Measurements from ENCODE around the gene SYCP3. TPM values are rescaled to one million over a fixed set of nuclear protein-coding genes. Genes with fewer than 3 reads are reported as not detected.

The SYCP3 gene
- total and polyA plus RNA-seq, 8 donors: 0.28 to 0.89 TPM; not detected in 6

DNA sequence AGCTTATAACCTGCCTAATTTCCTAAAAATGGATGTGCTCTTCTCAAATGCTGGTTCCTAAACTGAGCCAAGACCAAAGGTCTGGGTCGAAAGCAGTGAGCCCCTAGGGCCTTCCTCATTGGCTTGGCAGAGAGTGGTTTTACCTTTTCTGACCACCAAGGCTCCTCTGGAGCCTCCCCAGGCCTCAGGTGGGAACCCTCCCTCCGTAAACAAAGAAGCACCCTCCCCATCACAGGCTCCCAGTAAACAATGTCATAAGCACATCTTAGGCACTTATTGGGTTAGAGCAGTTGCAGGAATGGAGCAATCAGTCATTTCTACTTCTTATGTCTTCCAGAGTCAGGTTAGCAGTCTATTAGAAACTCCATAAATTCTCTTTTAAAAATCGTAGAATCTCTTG, 35.8 kb downstream of the SYCP3 start:
- Histone ChIP-seq H3K9me3 (no peaks in the 10 kb centered on the region), H3K36me3 (peaks cover 0 to 4% (median 0%) of the 10 kb centered on the region in 4 donors), H3K4me3 (peak overlapping the region in 1 of 4 donors; percentile 22), H3K4me1 (peaks cover 28 to 77% (median 54%) of the 10 kb centered on the region in 4 donors), H3K27me3 (no peaks in the 10 kb centered on the region), H3K27ac (no peak overlapping the region)
- intact Hi-C loops (cut with DNase I; ENCODE audit: low total_unique reads): no loop called here
- TF ChIP-seq POLR2AphosphoS5 (IDR thresholded peaks at IDR 0.05): no peak
- TF ChIP-seq, protein P1, sequence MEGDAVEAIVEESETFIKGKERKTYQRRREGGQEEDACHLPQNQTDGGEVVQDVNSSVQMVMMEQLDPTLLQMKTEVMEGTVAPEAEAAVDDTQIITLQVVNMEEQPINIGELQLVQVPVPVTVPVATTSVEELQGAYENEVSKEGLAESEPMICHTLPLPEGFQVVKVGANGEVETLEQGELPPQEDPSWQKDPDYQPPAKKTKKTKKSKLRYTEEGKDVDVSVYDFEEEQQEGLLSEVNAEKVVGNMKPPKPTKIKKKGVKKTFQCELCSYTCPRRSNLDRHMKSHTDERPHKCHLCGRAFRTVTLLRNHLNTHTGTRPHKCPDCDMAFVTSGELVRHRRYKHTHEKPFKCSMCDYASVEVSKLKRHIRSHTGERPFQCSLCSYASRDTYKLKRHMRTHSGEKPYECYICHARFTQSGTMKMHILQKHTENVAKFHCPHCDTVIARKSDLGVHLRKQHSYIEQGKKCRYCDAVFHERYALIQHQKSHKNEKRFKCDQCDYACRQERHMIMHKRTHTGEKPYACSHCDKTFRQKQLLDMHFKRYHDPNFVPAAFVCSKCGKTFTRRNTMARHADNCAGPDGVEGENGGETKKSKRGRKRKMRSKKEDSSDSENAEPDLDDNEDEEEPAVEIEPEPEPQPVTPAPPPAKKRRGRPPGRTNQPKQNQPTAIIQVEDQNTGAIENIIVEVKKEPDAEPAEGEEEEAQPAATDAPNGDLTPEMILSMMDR (IDR thresholded peaks at IDR 0.05): no peak
- no peak for TF ChIP-seq EP300 (IDR thresholded peaks at IDR 0.05)
- no peak for TF ChIP-seq POLR2A (IDR thresholded peaks at IDR 0.05)
- no peak for DNase-seq
- 72 to 80% (median 74%) methylated on average over 3 of the region's 3 CpGs for WGBS, 5 donors

DNA sequence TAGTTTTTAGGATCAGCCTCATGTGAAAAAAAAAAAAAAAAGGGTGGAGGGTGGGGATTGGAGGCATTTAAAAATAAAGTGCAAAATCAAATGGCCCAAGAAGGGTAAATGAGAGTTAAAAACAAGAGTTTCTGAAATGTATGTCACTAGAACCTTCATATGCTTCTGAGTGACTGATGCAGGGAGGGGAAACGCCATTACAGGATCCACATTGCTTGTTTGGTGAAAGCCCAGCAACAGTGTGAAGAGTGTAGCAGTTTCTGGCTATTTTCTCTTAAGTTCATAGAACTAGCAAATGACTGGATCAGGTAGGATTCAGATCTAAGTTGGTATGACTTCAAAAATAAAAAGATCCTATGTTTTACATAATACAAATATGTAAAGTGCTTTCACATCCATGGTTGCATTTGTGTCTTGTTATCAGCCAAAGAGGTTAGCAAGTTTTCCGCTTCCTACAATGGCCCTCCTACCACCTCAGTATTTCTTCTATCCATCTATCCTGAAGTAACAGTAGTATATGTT, 38.9 kb downstream of the SYCP3 start:
- no peak for DNase-seq
- H3K27me3 ChIP-seq: no peaks in the 10 kb centered on the region
- TF ChIP-seq, protein P1 (IDR thresholded peaks at IDR 0.05): no peak
- no peaks in the 10 kb centered on the region for H3K9me3 ChIP-seq
- intact Hi-C loops (cut with DNase I; ENCODE audit: low total_unique reads): no loop called here
- peaks cover 35 to 72% (median 57%) of the 10 kb centered on the region in 4 donors for H3K4me1 ChIP-seq
- peaks cover 0 to 4% (median 0%) of the 10 kb centered on the region in 4 donors for H3K36me3 ChIP-seq
- H3K27ac ChIP-seq: peak overlapping the region in 3 of 5 donors; percentile 47 to 96 (median 93)
- WGBS, 5 donors: 47 to 76% (median 68%) methylated on average over 2 of the region's 2 CpGs
- peak overlapping the region in 3 of 4 donors; percentile 89 to 95 (median 92) for H3K4me3 ChIP-seq

DNA sequence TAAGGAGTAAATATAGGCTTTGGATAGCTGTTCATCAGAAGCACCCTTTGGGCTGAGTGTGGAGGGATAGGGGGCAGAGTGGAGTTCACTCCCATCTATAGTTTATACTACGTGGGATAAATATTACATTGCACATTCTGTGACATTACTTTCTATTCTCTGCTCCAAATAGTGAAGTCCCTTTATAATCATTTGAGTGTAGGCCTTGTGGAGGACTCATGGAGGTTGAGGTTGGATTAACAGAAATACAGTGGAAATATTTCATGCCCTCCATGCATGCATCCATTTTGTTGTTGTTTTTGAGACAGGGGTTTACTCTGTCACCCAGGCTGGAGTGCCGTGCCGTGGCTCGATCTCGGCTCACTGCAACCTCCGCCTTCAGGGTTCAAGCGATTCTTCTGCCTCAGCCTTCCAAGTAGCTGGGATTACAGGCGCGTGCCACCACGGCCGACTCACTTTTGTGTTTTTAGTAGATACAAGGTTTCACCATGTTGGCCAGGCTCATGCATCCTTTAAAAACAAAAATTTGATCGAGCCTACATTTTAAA, 40.4 kb downstream of the SYCP3 start:
- intact Hi-C loops (cut with DNase I; ENCODE audit: low total_unique reads): no loop called here
- no peaks in the 10 kb centered on the region for H3K27me3 ChIP-seq

DNA sequence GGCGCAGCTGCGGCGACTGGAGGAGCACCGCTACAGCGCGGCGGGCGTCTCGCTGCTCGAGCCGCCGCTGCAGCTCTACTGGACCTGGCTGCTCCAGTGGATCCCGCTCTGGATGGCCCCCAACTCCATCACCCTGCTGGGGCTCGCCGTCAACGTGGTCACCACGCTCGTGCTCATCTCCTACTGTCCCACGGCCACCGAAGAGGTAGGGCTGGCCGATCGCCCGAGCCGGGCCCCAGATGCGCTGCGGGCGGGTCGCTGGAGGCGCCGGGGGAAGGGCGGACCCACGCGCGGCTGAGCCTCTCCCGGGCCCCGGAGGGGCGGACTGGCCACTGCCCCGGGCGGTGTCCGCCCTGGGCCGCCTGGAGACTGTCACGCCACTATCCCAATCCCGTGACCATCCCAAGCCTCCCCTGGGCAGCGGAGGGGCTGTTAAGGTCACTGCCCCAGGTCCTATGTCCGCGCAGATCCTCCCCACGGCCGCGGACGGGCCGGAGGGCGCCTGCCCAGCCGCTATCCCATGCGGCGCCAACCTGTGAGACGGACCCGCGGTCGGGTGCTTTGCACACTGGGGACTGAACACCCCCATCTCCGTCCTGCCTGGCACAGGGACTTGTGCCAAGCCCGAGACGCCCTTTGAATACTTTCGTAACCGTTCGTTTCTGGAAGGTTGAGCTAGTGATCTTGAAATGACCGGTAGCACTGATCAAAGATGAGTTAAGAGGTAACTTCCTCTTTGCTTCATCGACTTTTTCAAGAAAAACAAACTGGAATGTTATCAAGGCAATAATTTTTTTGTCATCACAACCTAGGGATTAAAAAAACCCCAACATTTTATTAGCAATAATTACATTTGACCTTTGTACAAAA, 41.1 kb downstream of the SYCP3 start:
- DNase-seq: peak; percentile 64 to 70
- TF ChIP-seq EP300 (IDR thresholded peaks at IDR 0.05): no peak
- TF ChIP-seq, protein P1 (IDR thresholded peaks at IDR 0.05): no peak
- no peak for TF ChIP-seq POLR2A (IDR thresholded peaks at IDR 0.05)
- peak in 2 of 3 donors; percentile 36 to 57 for TF ChIP-seq POLR2AphosphoS5 (IDR thresholded peaks at IDR 0.05)
- H3K4me1 ChIP-seq: peaks cover 31 to 66% (median 51%) of the 10 kb centered on the region in 4 donors
- no peaks in the 10 kb centered on the region for H3K27me3 ChIP-seq
- no peaks in the 10 kb centered on the region for H3K9me3 ChIP-seq
- H3K27ac ChIP-seq: peak overlapping the region; percentile 92 to 96 (median 95)
- intact Hi-C loops (cut with DNase I; ENCODE audit: low total_unique reads): no loop called here
- H3K36me3 ChIP-seq: peaks cover 0 to under 1% (median 0%) of the 10 kb centered on the region in 4 donors
- peak overlapping the region; percentile 84 to 95 (median 90) for H3K4me3 ChIP-seq
- 0 to 1% (median 0%) methylated on average over 32 to 67 of the region's 67 CpGs for whole genome bisulfite sequencing, 5 donors

More for the DNA sequence above, 40.4 kb downstream of the SYCP3 start:
- peak overlapping the region; percentile 84 to 95 (median 90) for H3K4me3 ChIP-seq
- no peaks in the 10 kb centered on the region for H3K9me3 ChIP-seq
- 38 to 64% (median 42%) methylated on average over 12 of the region's 12 CpGs for WGBS, 5 donors
- TF ChIP-seq POLR2AphosphoS5 (IDR thresholded peaks at IDR 0.05) (no peak), EP300 (IDR thresholded peaks at IDR 0.05) (no peak), POLR2A (IDR thresholded peaks at IDR 0.05) (no peak)
- TF ChIP-seq, protein P1 (IDR thresholded peaks at IDR 0.05): no peak
- peaks cover 0 to 4% (median 0%) of the 10 kb centered on the region in 4 donors for H3K36me3 ChIP-seq
- peak in 1 of 2 donors; percentile 31 for DNase-seq
- H3K27ac ChIP-seq: peak overlapping the region; percentile 13 to 96 (median 93)
- peaks cover 35 to 73% (median 57%) of the 10 kb centered on the region in 4 donors for H3K4me1 ChIP-seq

All from stomach (tissue), 9 donors.